HEK293 (cell line): Measurements from ENCODE around the gene C9orf43.

Experiments used
- KLF1 ChIP-seq: fragments of 450-650 bp; formaldehyde crosslinking; IDR thresholded peaks from 2 replicates; pipeline ENCODE4 v1.5.1; 2016; ENCODE audit warnings: missing biosample characterization, missing genetic modification characterization
- KLF16 ChIP-seq: fragments of 450-650 bp; formaldehyde crosslinking; IDR thresholded peaks from 2 replicates; pipeline ENCODE4 v1.5.1; 2017; ENCODE audit warnings: missing biosample characterization, missing genetic modification characterization
- REST ChIP-seq: fragments of 450-650 bp; formaldehyde crosslinking; IDR thresholded peaks from 2 replicates; pipeline ENCODE4 v1.5.1; 2016; ENCODE audit warnings: missing biosample characterization, missing genetic modification characterization
- ZNF133 ChIP-seq: fragments of 450-650 bp; formaldehyde crosslinking; IDR thresholded peaks from 2 replicates; pipeline ENCODE4 v1.5.1; 2016; ENCODE audit warnings: missing biosample characterization, missing genetic modification characterization
- ZNF239 ChIP-seq: fragments of 450-650 bp; formaldehyde crosslinking; IDR thresholded peaks from 2 replicates; pipeline ENCODE4 v1.5.1; 2016; ENCODE audit warnings: missing biosample characterization, missing genetic modification characterization
- ZNF274 ChIP-seq, 2 experiments: fragments of 200-500 bp in 1 of 2; fragments of 450-650 bp in 1 of 2; sonication (Bioruptor generic) in 1 of 2; formaldehyde crosslinking in 1 of 2; IDR thresholded peaks; 2 replicates each; pipeline versions ENCODE4 v1.5.1 to v1.6.1; 2014 to 2016; ENCODE audit warnings: borderline replicate concordance in 1 of 2, inconsistent platforms in 1 of 2, low read length in 1 of 2, missing biosample characterization in 1 of 2, missing genetic modification characterization in 1 of 2
- ZNF335 ChIP-seq: fragments of 450-650 bp; formaldehyde crosslinking; conservative IDR thresholded peaks from 2 replicates; pipeline ENCODE4 v1.5.1; 2016; ENCODE audit warnings: missing biosample characterization, missing genetic modification characterization
- ZNF341 ChIP-seq: fragments of 450-650 bp; formaldehyde crosslinking; IDR thresholded peaks from 2 replicates; pipeline ENCODE4; 2016; ENCODE audit warnings: low read depth, missing biosample characterization, missing genetic modification characterization
- ZNF791 ChIP-seq: fragments of 450-650 bp; formaldehyde crosslinking; IDR thresholded peaks from 2 replicates; pipeline ENCODE4 v1.5.1; 2016; ENCODE audit warnings: missing biosample characterization, missing genetic modification characterization
- ZNF830 ChIP-seq: fragments of 450-650 bp; IDR thresholded peaks from 2 replicates; pipeline ENCODE4 v1.5.0; 2018; ENCODE audit warnings: missing biosample characterization, missing genetic modification characterization, low read depth, mild to moderate bottlenecking, moderate library complexity
- ZSCAN30 ChIP-seq: fragments of 450-650 bp; IDR thresholded peaks from 2 replicates; pipeline ENCODE4 v1.5.1; 2018; ENCODE audit warnings: missing biosample characterization, mild to moderate bottlenecking, missing genetic modification characterization, moderate library complexity
- TF ChIP-seq, protein P1 (sequence below): fragments of 450-650 bp; formaldehyde crosslinking; IDR thresholded peaks from 2 replicates; pipeline ENCODE4 v1.5.1; 2016; ENCODE audit warnings: missing biosample characterization, missing genetic modification characterization
- TF ChIP-seq, protein P2 (sequence below): fragments of 450-650 bp; formaldehyde crosslinking; IDR thresholded peaks from 2 replicates; pipeline ENCODE4 v1.5.1; 2016; ENCODE audit warnings: missing biosample characterization, missing genetic modification characterization

DNA sequence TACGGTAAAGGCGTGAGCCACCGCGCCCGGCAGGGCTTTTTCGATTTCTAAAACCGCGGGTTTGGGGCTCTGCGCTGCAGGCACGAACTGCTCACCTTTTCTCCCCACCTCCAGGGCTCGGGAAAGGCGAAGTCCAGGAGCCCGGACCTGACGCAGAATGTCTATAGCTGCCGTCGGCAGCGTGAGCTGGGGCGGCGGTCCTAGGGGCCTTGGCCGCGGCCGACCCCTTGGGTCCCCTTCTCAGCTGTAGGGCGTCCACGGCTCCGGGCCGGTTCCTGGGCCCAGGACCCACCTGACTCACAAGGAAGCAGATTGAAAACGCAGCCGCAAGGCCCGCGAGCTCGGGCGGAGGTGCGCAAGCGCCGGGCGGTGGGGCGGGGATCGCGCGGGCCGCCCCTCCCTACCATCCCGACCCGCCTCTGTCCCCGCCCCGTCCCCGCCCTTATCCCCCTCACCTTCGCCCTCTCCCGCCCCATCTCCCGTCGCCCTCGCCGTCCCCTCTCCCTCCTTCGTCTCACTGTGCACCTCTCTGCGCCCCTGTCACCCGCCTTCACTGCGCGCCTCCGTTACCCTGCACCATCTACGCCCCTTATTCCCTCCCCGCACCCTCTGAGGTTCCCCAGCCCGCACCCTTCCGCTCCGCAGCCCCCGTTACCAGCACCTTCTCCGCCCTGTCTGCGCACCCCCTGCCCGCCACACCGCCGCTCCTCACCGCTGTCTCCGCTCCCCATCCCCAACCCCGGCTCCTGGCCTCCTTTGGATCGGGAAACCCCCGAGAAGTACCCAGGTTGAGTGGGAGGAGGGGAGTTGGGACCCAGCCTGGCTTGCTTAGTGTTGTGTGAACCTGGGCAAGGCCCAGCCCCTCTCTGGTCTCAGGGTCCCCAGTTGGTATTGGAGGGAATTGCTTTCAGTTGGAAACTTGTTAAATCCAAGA, 33.6 kb upstream of the C9orf43 start, which contains the start of gene HDHD3:
- TF ChIP-seq KLF1 (tag by site-specific recombination): peak; percentile 93
- TF ChIP-seq, protein P1, sequence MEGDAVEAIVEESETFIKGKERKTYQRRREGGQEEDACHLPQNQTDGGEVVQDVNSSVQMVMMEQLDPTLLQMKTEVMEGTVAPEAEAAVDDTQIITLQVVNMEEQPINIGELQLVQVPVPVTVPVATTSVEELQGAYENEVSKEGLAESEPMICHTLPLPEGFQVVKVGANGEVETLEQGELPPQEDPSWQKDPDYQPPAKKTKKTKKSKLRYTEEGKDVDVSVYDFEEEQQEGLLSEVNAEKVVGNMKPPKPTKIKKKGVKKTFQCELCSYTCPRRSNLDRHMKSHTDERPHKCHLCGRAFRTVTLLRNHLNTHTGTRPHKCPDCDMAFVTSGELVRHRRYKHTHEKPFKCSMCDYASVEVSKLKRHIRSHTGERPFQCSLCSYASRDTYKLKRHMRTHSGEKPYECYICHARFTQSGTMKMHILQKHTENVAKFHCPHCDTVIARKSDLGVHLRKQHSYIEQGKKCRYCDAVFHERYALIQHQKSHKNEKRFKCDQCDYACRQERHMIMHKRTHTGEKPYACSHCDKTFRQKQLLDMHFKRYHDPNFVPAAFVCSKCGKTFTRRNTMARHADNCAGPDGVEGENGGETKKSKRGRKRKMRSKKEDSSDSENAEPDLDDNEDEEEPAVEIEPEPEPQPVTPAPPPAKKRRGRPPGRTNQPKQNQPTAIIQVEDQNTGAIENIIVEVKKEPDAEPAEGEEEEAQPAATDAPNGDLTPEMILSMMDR: no peak
- TF ChIP-seq KLF16: 0 out of 2 replicates have a peak, but pooled peaks have one; percentile 25
- TF ChIP-seq ZSCAN30 (tag by site-specific recombination): no peak
- no peak for TF ChIP-seq REST (tag by site-specific recombination)
- peak; percentile 86 for TF ChIP-seq ZNF335
- no peak; the same call in 1 of the 2 replicates for TF ChIP-seq ZNF341 (tag by site-specific recombination)
- TF ChIP-seq ZNF274 (IDR thresholded peaks at IDR 0.05; ENCODE audit: low read length): no peak
- no peak for TF ChIP-seq ZNF274 (tag by site-specific recombination; IDR thresholded peaks at IDR 0.05; ENCODE audit: borderline replicate concordance)
- no peak for TF ChIP-seq ZNF239 (tag by site-specific recombination)
- TF ChIP-seq ZNF830 (tag by site-specific recombination): no peak
- TF ChIP-seq ZNF133: no peak
- no peak for TF ChIP-seq ZNF791 (tag by site-specific recombination)
- TF ChIP-seq, protein P2, sequence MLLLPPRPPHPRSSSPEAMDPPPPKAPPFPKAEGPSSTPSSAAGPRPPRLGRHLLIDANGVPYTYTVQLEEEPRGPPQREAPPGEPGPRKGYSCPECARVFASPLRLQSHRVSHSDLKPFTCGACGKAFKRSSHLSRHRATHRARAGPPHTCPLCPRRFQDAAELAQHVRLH: no peak
